Coronary artery (tissue), 2 donors: ENCODE data around the gene PNLIPRP1.

Experiments used
- DNase-seq: peaks from one replicate; pipeline ENCODE4 v3.0.0-alpha.2; 2017; ENCODE audit warnings: low spot score
- H3K27ac ChIP-seq, 2 donors: fragments of 200-600 bp; sonication (generic); one replicate each; pipeline ENCODE4 v1.5.1; 2016 to 2019
- H3K4me3 ChIP-seq: fragments of 200-600 bp; sonication (generic); 2 replicates; pipeline ENCODE4 v1.5.1; 2016; ENCODE audit warnings: mild to moderate bottlenecking, moderate library complexity
- TF ChIP-seq, protein P1 (sequence below): fragments of 200-600 bp; sonication (generic); IDR thresholded peaks from one replicate; pipeline ENCODE4 v1.5.1; 2019; ENCODE audit warnings: antibody characterized with exemption

Gene PNLIPRP1

DNA sequence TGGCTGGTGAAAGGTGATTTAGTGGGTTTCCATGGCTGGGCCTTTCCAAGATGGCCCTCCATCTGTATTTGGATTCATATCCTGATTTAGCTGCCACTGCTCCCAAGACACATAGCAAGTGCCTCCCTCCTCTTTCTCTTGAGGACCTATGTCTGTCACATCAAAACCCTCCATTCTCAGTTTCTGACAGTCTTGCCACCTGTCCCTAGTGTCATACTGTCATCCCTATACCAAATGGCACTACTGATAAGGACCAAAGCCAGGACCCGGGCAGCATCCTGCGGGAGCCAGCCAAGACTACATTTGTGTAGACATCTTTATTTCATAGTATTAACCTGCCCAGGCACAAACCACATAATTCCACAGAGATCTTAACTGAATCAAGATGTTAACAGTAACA, 64.8 kb downstream of the PNLIPRP1 start:
- DNase-seq = no peak
- Histone ChIP-seq H3K27ac (no peak overlapping the region), H3K4me3 (no peak overlapping the region)
- TF ChIP-seq, protein P1, sequence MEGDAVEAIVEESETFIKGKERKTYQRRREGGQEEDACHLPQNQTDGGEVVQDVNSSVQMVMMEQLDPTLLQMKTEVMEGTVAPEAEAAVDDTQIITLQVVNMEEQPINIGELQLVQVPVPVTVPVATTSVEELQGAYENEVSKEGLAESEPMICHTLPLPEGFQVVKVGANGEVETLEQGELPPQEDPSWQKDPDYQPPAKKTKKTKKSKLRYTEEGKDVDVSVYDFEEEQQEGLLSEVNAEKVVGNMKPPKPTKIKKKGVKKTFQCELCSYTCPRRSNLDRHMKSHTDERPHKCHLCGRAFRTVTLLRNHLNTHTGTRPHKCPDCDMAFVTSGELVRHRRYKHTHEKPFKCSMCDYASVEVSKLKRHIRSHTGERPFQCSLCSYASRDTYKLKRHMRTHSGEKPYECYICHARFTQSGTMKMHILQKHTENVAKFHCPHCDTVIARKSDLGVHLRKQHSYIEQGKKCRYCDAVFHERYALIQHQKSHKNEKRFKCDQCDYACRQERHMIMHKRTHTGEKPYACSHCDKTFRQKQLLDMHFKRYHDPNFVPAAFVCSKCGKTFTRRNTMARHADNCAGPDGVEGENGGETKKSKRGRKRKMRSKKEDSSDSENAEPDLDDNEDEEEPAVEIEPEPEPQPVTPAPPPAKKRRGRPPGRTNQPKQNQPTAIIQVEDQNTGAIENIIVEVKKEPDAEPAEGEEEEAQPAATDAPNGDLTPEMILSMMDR = no peak

DNA sequence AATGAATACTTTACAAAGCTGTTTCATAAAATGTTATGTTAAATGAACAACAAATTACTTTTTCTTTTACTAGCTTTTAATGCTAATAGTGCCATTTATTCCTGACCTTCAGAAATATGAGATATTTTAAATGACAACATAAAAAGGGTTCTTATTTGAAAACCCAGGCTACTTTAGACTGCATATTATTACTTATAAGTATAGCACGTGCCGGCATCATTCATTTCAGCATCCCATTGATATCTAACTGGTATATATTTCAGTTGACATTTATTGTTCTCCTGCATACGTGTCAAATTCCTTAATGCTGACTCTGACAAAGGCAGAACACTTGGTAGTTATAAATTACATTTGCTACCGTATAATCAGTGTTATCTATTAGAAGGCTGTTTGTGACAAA, 65.3 kb downstream of the PNLIPRP1 start:
- Histone ChIP-seq H3K27ac (no peak overlapping the region), H3K4me3 (no peak overlapping the region)
- TF ChIP-seq, protein P1 = no peak
- DNase-seq = no peak

DNA sequence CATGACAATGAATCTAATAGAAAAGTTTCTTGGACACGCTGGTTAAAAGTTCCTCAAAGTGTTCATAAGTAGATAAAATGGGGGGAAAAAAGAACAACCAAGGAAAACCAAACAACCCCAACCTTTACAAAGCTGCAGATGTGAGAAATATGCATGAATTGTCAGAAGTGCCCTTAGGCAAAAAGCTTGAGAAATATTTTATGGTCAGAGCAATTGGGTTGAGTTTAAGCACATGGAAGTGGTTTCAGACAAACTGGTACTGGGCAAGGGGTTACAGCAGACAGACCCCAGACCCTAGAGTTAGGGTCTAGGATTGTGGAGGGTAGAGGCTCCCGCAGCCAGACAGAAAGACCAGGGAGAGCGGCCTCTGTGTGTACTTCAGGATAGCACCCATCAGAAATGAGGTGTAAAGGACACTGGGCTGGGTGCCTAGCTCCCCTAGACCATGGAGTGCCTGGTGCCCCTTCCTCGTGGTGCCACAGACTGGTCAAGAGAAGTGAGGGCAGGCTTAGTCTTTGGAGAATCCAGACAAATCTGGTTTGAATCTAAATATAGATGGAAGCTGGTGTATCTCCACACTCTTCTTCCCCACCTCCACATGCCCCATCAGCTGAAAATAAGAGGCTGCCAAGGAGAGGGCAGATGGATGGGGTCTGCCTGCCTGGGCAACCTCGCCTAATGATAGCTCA, 67.2 kb downstream of the PNLIPRP1 start:
- Histone ChIP-seq H3K27ac (no peak overlapping the region), H3K4me3 (no peak overlapping the region)
- no peak for DNase-seq
- TF ChIP-seq, protein P1 = no peak
